HG02885 (cell line): Measurements from ENCODE around the gene RBMX2.

Experiments
- ATAC-seq: cut with Tn5 transposase; IDR thresholded peaks from one replicate; pipeline ENCODE4 v1.9.1; 2021; ENCODE audit warnings: mild to moderate bottlenecking; ENCODE audit not compliant: unreplicated experiment, poor library complexity

The RBMX2 gene

DNA sequence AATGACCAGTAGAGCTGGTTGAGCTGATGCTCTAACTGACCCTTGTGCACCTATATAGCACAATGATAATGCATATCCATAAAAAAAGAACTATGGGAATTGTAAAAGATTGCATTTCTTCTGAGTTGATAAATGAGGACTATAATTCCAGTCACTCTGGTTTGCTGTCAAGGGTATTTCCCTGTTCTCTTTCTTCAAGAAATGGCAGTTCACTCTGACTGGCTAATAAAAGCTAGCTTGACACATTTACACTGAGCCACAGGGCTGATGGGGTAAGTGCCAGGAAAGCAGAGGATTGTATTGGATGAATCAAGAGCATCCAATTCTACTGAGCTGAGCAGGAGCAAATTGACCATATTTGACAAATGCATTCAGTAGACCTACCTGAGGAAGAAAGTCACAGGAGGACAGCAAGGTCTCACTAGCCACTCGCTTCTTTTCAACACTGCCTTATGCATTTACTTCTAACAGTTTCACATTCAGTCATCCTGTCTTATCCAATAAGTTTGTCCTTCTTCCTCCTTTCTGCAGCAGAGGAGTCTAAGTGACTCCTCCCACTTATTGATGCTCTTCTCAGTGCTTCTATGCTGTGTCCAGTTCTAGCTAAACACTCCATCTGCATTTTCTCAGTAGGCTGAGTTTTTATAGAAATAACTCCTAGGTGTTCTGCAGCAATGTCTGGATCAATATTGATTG lies 43.0 kb downstream of the RBMX2 start:
- no peak for ATAC-seq

DNA sequence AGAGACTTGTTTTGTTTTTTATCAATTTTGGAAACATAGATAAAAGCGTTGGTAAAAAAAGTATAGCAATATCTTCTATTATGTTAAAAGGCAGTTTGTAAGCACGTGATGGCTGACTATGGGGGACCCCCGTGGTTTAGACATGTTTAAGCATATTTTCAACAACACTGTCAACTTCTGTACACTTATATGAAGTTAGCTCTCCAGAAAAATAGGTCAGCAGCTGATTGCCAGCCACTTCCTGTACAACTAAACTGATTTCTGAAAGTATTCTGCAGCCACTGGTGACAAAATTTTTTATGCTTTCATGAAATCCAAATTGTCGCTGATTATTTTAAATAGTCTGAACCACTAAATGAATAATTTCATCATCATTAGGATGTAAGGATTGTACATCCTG lies 45.2 kb downstream of the RBMX2 start:
- no peak for ATAC-seq
